Measurements from ENCODE around the gene MARK1.

The MARK1 gene

GRCh38 chr1:220628431-220628830 lies 100.5 kb downstream of the MARK1 start:
- Histone ChIP-seq H3K9me3 (ENCODE audit: control insufficient read depth, low read length) (no peaks in the 10 kb centered on the region), H3K4me2 (ENCODE audit: low read length) (no peak overlapping the region), H2AFZ (no peak overlapping the region), H3K4me1 (no peaks in the 10 kb centered on the region), H3K36me3 (ENCODE audit: control insufficient read depth, insufficient read depth, low read length) (no peaks in the 10 kb centered on the region), H3K4me3 (ENCODE audit: low read depth, low read length) (no peak overlapping the region), H3K9ac (no peak overlapping the region), H3K79me2 (no peaks in the 10 kb centered on the region), H3K27me3 (ENCODE audit: control insufficient read depth, insufficient read depth, low read length) (no peaks in the 10 kb centered on the region), H3K27ac (no peak overlapping the region)
- TF ChIP-seq, protein P1, sequence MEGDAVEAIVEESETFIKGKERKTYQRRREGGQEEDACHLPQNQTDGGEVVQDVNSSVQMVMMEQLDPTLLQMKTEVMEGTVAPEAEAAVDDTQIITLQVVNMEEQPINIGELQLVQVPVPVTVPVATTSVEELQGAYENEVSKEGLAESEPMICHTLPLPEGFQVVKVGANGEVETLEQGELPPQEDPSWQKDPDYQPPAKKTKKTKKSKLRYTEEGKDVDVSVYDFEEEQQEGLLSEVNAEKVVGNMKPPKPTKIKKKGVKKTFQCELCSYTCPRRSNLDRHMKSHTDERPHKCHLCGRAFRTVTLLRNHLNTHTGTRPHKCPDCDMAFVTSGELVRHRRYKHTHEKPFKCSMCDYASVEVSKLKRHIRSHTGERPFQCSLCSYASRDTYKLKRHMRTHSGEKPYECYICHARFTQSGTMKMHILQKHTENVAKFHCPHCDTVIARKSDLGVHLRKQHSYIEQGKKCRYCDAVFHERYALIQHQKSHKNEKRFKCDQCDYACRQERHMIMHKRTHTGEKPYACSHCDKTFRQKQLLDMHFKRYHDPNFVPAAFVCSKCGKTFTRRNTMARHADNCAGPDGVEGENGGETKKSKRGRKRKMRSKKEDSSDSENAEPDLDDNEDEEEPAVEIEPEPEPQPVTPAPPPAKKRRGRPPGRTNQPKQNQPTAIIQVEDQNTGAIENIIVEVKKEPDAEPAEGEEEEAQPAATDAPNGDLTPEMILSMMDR (IDR thresholded peaks at IDR 0.05): no peak

DNA sequence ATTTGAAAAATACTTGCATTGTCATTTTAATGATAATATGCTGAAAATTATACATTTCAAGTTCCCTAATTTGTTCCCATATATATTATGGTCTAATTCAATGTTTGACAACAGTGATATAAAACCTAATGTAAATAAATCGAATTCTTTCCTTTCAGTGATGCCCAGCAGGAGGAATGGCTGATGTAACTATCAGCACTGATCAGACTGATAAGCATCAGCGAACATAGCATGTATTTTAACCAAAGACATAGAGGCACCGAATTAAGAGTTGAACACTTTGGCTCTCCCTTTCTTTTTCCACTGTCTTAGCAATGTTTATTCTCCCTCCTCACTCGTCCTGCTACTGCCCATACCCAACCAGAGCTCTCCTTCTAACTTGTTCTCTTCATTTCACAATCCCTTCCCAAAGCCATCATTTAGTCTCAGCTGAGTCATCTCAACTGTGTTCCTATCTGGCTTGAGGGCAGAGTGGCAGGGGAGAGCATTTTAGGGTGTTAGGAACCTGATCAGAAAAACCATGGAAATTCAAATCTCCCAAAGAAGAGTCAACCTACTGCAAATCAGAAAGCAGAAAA lies 103.4 kb downstream of the MARK1 start:
- no peaks in the 10 kb centered on the region for H3K79me2 ChIP-seq
- no peak overlapping the region for H3K4me2 ChIP-seq (ENCODE audit: low read length)
- no peak overlapping the region for H3K4me3 ChIP-seq (ENCODE audit: low read depth, low read length)
- H3K36me3 ChIP-seq (ENCODE audit: control insufficient read depth, insufficient read depth, low read length): no peaks in the 10 kb centered on the region
- H3K27ac ChIP-seq: no peak overlapping the region
- TF ChIP-seq, protein P1 (IDR thresholded peaks at IDR 0.05): no peak
- no peak overlapping the region for H3K9ac ChIP-seq
- no peaks in the 10 kb centered on the region for H3K4me1 ChIP-seq
- H3K27me3 ChIP-seq (ENCODE audit: control insufficient read depth, insufficient read depth, low read length): no peaks in the 10 kb centered on the region
- H2AFZ ChIP-seq: no peak overlapping the region
- no peaks in the 10 kb centered on the region for H3K9me3 ChIP-seq (ENCODE audit: control insufficient read depth, low read length)

GRCh38 chr1:220637759-220638158 lies 109.8 kb downstream of the MARK1 start:
- Histone ChIP-seq H3K79me2 (no peaks in the 10 kb centered on the region), H3K27ac (no peak overlapping the region), H3K36me3 (ENCODE audit: control insufficient read depth, insufficient read depth, low read length) (no peaks in the 10 kb centered on the region), H3K9ac (no peak overlapping the region), H3K9me3 (ENCODE audit: control insufficient read depth, low read length) (no peaks in the 10 kb centered on the region), H3K4me1 (no peaks in the 10 kb centered on the region), H3K27me3 (ENCODE audit: control insufficient read depth, insufficient read depth, low read length) (no peaks in the 10 kb centered on the region), H3K4me3 (ENCODE audit: low read depth, low read length) (no peak overlapping the region), H3K4me2 (ENCODE audit: low read length) (no peak overlapping the region), H2AFZ (no peak overlapping the region)
- TF ChIP-seq, protein P1 (IDR thresholded peaks at IDR 0.05): no peak

GRCh38 chr1:220642285-220642684 lies 114.3 kb downstream of the MARK1 start:
- no peaks in the 10 kb centered on the region for H3K9me3 ChIP-seq (ENCODE audit: control insufficient read depth, low read length)
- TF ChIP-seq, protein P1 (IDR thresholded peaks at IDR 0.05): no peak
- H3K4me1 ChIP-seq: no peaks in the 10 kb centered on the region
- H3K9ac ChIP-seq: no peak overlapping the region
- H2AFZ ChIP-seq: no peak overlapping the region
- H3K79me2 ChIP-seq: no peaks in the 10 kb centered on the region
- H3K27ac ChIP-seq: no peak overlapping the region
- no peak overlapping the region for H3K4me3 ChIP-seq (ENCODE audit: low read depth, low read length)
- no peaks in the 10 kb centered on the region for H3K36me3 ChIP-seq (ENCODE audit: control insufficient read depth, insufficient read depth, low read length)
- no peak overlapping the region for H3K4me2 ChIP-seq (ENCODE audit: low read length)
- H3K27me3 ChIP-seq (ENCODE audit: control insufficient read depth, insufficient read depth, low read length): no peaks in the 10 kb centered on the region

- no peaks in the 10 kb centered on the region for H3K36me3 ChIP-seq (ENCODE audit: control insufficient read depth, insufficient read depth, low read length)
- H3K27ac ChIP-seq: no peak overlapping the region
- H3K9ac ChIP-seq: no peak overlapping the region
- H3K79me2 ChIP-seq: no peaks in the 10 kb centered on the region
- no peaks in the 10 kb centered on the region for H3K4me1 ChIP-seq
- no peaks in the 10 kb centered on the region for H3K27me3 ChIP-seq (ENCODE audit: control insufficient read depth, insufficient read depth, low read length)
- no peaks in the 10 kb centered on the region for H3K9me3 ChIP-seq (ENCODE audit: control insufficient read depth, low read length)
- no peak overlapping the region for H3K4me2 ChIP-seq (ENCODE audit: low read length)
- no peak overlapping the region for H2AFZ ChIP-seq
- TF ChIP-seq, protein P1 (IDR thresholded peaks at IDR 0.05): no peak
- H3K4me3 ChIP-seq (ENCODE audit: low read depth, low read length): no peak overlapping the region
These were observed 125.1 kb downstream of the MARK1 start for GRCh38 chr1:220652995-220653394.

Measured in parathyroid adenoma (tissue), 2 donors.